Neural progenitor cell (in vitro differentiated cells): ENCODE data around the gene KRT72. TPM values are rescaled to one million over a fixed set of nuclear protein-coding genes. Genes with fewer than 3 reads are reported as not detected.

ENCODE experiments used
- DNase-seq: peaks from one replicate; pipeline ENCODE4 v3.0.0-alpha.2; 2016; ENCODE audit warnings: low spot score
- H2AFZ ChIP-seq: fragments of 200-600 bp; sonication (generic); replicated peaks from 2 replicates; pipeline ENCODE4 v1.6.1; 2016; ENCODE audit warnings: antibody characterized with exemption
- H3F3A ChIP-seq: fragments of 200-600 bp; sonication (generic); 2 replicates; pipeline ENCODE4 v1.6.1; 2016; ENCODE audit warnings: antibody characterized with exemption, low read depth
- H3K27ac ChIP-seq: fragments of 200-600 bp; sonication (generic); 2 replicates; pipeline ENCODE4 v1.5.1; 2016; ENCODE audit warnings: mild to moderate bottlenecking
- H3K27me3 ChIP-seq: fragments of 200-600 bp; sonication (generic); 2 replicates; pipeline ENCODE4 v1.6.1; 2016; ENCODE audit warnings: mild to moderate bottlenecking, moderate library complexity
- H3K36me3 ChIP-seq: fragments of 200-600 bp; sonication (generic); 2 replicates; pipeline ENCODE4 v1.5.1; 2016
- H3K4me1 ChIP-seq: fragments of 200-600 bp; sonication (generic); 2 replicates; pipeline ENCODE4 v1.6.1; 2016; ENCODE audit warnings: mixed run types
- H3K4me2 ChIP-seq: fragments of 200-600 bp; sonication (generic); 2 replicates; pipeline ENCODE4 v1.6.1; 2016
- H3K4me3 ChIP-seq: fragments of 200-600 bp; sonication (generic); 2 replicates; pipeline ENCODE4 v1.5.1; 2016
- H3K79me2 ChIP-seq: fragments of 200-600 bp; sonication (generic); 2 replicates; pipeline ENCODE4 v1.6.1; 2016; ENCODE audit warnings: low read depth
- H3K9ac ChIP-seq: fragments of 200-600 bp; sonication (generic); 2 replicates; pipeline ENCODE4 v1.6.1; 2016
- H3K9me3 ChIP-seq: fragments of 200-600 bp; sonication (generic); 2 replicates; pipeline ENCODE4 v1.5.1; 2016; ENCODE audit warnings: low read depth
- H4K20me1 ChIP-seq: fragments of 200-600 bp; sonication (generic); 2 replicates; pipeline ENCODE4 v1.6.1; 2016; ENCODE audit warnings: low read depth
- H3K27ac Mint-ChIP-seq: 3 replicates; pipeline ENCODE4 v1.8.0; 2021; ENCODE audit warnings: mixed read lengths
- H3K27me3 Mint-ChIP-seq: 2 replicates; pipeline ENCODE4 v1.8.0; 2022; ENCODE audit warnings: low read depth, mild to moderate bottlenecking, inconsistent platforms, moderate library complexity, mixed read lengths; ENCODE audit not compliant: insufficient read depth
- H3K36me3 Mint-ChIP-seq: 3 replicates; pipeline ENCODE4 v1.8.0; 2021; ENCODE audit warnings: mixed read lengths
- H3K4me1 Mint-ChIP-seq: 3 replicates; pipeline ENCODE4 v1.8.0; 2021; ENCODE audit warnings: mixed read lengths
- H3K4me3 Mint-ChIP-seq: 3 replicates; pipeline ENCODE4 v1.8.0; 2021; ENCODE audit warnings: mild to moderate bottlenecking, moderate library complexity, mixed read lengths
- H3K9me3 Mint-ChIP-seq: 3 replicates; pipeline ENCODE4 v1.8.0; 2020; ENCODE audit warnings: mixed read lengths
- EZH2 ChIP-seq: fragments of 200-600 bp; sonication (generic); IDR thresholded peaks from 2 replicates; pipeline ENCODE4 v1.6.1; 2017; ENCODE audit warnings: antibody characterized with exemption, mild to moderate bottlenecking, moderate library complexity
- EZH2phosphoT487 ChIP-seq: fragments of 200-600 bp; sonication (generic); IDR thresholded peaks from 2 replicates; pipeline ENCODE4 v1.6.1; 2017; ENCODE audit warnings: antibody characterized with exemption
- total RNA-seq: library from RNA; depleted of rRNA; stranded (reverse); fragments of >200 nt; gene quantifications from 2 replicates; pipeline ENCODE4 v1.2.3, GENCODE V29; 2015; ENCODE audit warnings: low replicate concordance
- TF ChIP-seq, protein P1 (sequence below): fragments of 200-600 bp; sonication (generic); IDR thresholded peaks from 2 replicates; pipeline ENCODE4 v1.5.1; 2017; ENCODE audit warnings: antibody characterized with exemption, mild to moderate bottlenecking

Gene KRT72
- not detected in 2 replicates for total RNA-seq

DNA sequence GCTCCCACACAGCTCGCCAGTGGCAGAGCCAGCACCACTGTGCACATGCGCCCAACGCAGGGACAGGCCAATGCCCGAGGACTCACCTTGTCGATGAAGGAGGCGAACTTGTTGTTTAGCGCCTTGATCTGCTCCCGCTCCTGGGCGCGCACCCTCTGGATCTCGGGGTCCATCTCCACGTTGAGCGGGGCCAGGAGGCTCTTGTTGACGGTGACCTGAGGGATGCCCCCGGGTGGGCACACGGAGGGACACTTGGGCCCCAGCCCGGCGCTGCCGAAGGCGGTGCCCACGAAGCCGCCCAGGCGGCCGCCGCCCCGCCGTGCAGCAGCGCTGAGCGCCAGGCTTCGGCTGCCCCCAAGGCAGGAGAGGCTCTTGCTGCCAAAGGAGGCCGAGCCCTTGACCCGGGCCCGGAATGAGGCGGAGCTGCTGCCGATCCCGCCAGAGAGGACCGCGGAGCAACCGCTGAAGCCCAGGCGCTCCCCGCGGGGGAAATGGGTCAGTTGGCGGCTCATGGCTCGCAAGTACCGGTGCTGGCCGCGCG, at the start of gene KRT72:
TSS of gene KRT72 (minus strand) at position 523 of the 541 bp plus-strand sequence. CDS start at position 512, 11 bp downstream.
- TF ChIP-seq EZH2phosphoT487, result no peak
- TF ChIP-seq, protein P1, sequence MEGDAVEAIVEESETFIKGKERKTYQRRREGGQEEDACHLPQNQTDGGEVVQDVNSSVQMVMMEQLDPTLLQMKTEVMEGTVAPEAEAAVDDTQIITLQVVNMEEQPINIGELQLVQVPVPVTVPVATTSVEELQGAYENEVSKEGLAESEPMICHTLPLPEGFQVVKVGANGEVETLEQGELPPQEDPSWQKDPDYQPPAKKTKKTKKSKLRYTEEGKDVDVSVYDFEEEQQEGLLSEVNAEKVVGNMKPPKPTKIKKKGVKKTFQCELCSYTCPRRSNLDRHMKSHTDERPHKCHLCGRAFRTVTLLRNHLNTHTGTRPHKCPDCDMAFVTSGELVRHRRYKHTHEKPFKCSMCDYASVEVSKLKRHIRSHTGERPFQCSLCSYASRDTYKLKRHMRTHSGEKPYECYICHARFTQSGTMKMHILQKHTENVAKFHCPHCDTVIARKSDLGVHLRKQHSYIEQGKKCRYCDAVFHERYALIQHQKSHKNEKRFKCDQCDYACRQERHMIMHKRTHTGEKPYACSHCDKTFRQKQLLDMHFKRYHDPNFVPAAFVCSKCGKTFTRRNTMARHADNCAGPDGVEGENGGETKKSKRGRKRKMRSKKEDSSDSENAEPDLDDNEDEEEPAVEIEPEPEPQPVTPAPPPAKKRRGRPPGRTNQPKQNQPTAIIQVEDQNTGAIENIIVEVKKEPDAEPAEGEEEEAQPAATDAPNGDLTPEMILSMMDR, result no peak
- Mint-ChIP-seq H3K9me3 (no peaks in the 10 kb centered on the region), H3K36me3 (no peaks in the 10 kb centered on the region), H3K4me1 (no peaks in the 10 kb centered on the region), H3K27me3 (peaks cover 4% of the 10 kb centered on the region), H3K4me3 (peak within 1 kb of the TSS; percentile 20), H3K27ac (no peak within 1 kb of the TSS)
- no peak within 1 kb of the TSS for H3K27ac ChIP-seq
- no peaks in the 10 kb centered on the region for H3K79me2 ChIP-seq
- no peak within 1 kb of the TSS for H3K4me3 ChIP-seq
- H3K36me3 ChIP-seq, result no peaks in the 10 kb centered on the region
- H3K27me3 ChIP-seq, result peaks cover 25% of the 10 kb centered on the region
- DNase-seq, result no peak
- no peaks in the 10 kb centered on the region for H3K4me1 ChIP-seq
- H3F3A ChIP-seq, result no peaks in the 10 kb centered on the region
- no peak within 1 kb of the TSS for H3K9ac ChIP-seq
- no peaks in the 10 kb centered on the region for H4K20me1 ChIP-seq
- H3K9me3 ChIP-seq, result no peaks in the 10 kb centered on the region
- no peak within 1 kb of the TSS for H2AFZ ChIP-seq
- no peak within 1 kb of the TSS for H3K4me2 ChIP-seq

DNA sequence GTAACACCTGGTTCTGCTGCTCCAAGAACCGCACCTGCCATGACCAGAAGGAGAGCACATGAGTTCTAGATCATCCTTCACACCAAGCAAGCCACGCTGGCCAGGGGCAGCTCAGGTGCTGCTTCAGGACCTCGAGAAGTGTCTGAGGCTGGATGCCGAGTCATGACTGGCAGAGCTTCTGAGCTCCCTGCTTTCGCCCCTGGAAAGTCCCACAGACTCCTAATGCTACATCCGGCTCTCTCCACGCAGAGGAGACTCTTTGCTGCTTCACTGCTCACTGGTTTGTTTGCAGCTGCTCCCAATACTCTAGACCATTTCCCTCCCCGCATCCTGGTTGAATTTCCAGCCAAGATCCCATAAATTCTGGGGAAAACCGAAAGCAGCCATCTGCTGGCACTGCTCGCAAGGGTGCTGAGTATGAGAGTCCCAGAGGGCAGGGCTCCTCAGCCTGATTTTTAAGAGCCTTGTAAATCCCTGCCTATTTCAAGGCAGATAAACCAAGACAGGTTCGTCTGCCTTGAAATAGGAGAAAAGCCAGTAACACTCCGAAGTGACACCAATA, 49.3 kb upstream of the KRT72 start:
- H3K79me2 ChIP-seq, result no peaks in the 10 kb centered on the region
- H3F3A ChIP-seq, result no peaks in the 10 kb centered on the region
- TF ChIP-seq EZH2 (no peak), EZH2phosphoT487 (no peak)
- TF ChIP-seq, protein P1, result no peak
- no peaks in the 10 kb centered on the region for H3K27me3 ChIP-seq
- H3K4me1 ChIP-seq, result peaks cover 14% of the 10 kb centered on the region
- H2AFZ ChIP-seq, result no peak overlapping the region
- no peak overlapping the region for H3K27ac ChIP-seq
- no peak overlapping the region for H3K9ac ChIP-seq
- H4K20me1 ChIP-seq, result no peaks in the 10 kb centered on the region
- no peaks in the 10 kb centered on the region for H3K36me3 ChIP-seq
- H3K27me3 Mint-ChIP-seq, result peaks cover 9% of the 10 kb centered on the region
- peaks cover 2% of the 10 kb centered on the region for H3K4me1 Mint-ChIP-seq
- H3K4me2 ChIP-seq, result no peak overlapping the region
- H3K27ac Mint-ChIP-seq, result no peak overlapping the region
- no peak overlapping the region for H3K4me3 Mint-ChIP-seq
- H3K36me3 Mint-ChIP-seq, result no peaks in the 10 kb centered on the region
- no peak overlapping the region for H3K4me3 ChIP-seq
- H3K9me3 ChIP-seq, result no peaks in the 10 kb centered on the region
- H3K9me3 Mint-ChIP-seq, result peaks cover 5% of the 10 kb centered on the region
- DNase-seq, result no peak

DNA sequence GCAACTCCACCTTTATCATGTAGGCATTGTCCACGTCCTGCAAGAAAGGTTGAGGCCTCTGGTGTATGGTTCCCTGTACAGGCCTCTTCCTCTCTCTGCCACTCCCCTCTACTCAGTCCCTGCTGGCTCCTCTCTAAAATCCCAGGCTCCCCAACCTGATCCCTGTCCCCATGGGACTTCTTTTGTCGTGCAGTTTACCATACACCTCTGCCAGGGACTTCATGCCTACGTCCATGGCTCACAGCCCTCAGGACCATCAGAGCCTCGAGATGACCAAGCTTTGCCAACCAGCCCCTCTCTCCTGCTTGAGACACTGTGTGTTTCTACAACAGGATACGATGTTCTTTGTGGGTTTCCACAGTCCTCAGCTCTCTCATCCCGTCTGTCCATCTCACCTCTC, 47.8 kb upstream of the KRT72 start:
- DNase-seq, result no peak
- no peak overlapping the region for H3K4me3 ChIP-seq
- H3K4me2 ChIP-seq, result no peak overlapping the region
- TF ChIP-seq EZH2phosphoT487, result no peak
- TF ChIP-seq, protein P1, result no peak
- no peak for TF ChIP-seq EZH2
- no peaks in the 10 kb centered on the region for H3F3A ChIP-seq
- Mint-ChIP-seq H3K27ac (no peak overlapping the region), H3K4me3 (no peak overlapping the region), H3K4me1 (no peaks in the 10 kb centered on the region), H3K36me3 (no peaks in the 10 kb centered on the region), H3K9me3 (peaks cover 5% of the 10 kb centered on the region), H3K27me3 (peaks cover 12% of the 10 kb centered on the region)
- H3K36me3 ChIP-seq, result no peaks in the 10 kb centered on the region
- no peak overlapping the region for H3K9ac ChIP-seq
- H4K20me1 ChIP-seq, result no peaks in the 10 kb centered on the region
- peaks cover 6% of the 10 kb centered on the region for H3K4me1 ChIP-seq
- H3K9me3 ChIP-seq, result no peaks in the 10 kb centered on the region
- no peaks in the 10 kb centered on the region for H3K27me3 ChIP-seq
- no peak overlapping the region for H3K27ac ChIP-seq
- no peak overlapping the region for H2AFZ ChIP-seq
- no peaks in the 10 kb centered on the region for H3K79me2 ChIP-seq
